OCI-LY7 (cell line): ENCODE data around the gene NCOA3. TPM values are rescaled to one million over a fixed set of nuclear protein-coding genes. Genes with fewer than 3 reads are reported as not detected.

Experiments used
- BruUV-seq: library from RNA; stranded (reverse); fragments of 400-500 nt; replicated peaks from 2 replicates; lab custom pipeline; 2021; lab: Mats Ljungman, UMichigan
- CTCF ChIA-PET: fragments of 300-600 bp; sonication (Branson Sonifier 250); formaldehyde crosslinking; loops from one replicate; lab custom pipeline; 2022; ENCODE audit warnings: antibody characterized with exemption; ENCODE audit not compliant: unreplicated experiment; lab: Charles Lee
- POLR2A ChIA-PET: fragments of 300-600 bp; sonication (Branson Sonifier 250); formaldehyde crosslinking; loops from one replicate; lab custom pipeline; 2022; ENCODE audit warnings: antibody characterized with exemption; lab: Charles Lee
- DNase-seq: peaks from one replicate; pipeline ENCODE4 v3.0.0-alpha.2; 2015; ENCODE audit warnings: low spot score
- H2AFZ ChIP-seq: fragments of 200-600 bp; sonication (generic), shearing (Covaris generic); 2 replicates; pipeline ENCODE4 v1.6.1; 2014; ENCODE audit warnings: mild to moderate bottlenecking, antibody characterized with exemption, low read length, moderate library complexity
- H3K27ac ChIP-seq: fragments of 200-600 bp; sonication (generic); 2 replicates; pipeline ENCODE4 v1.5.1; 2014; ENCODE audit warnings: mixed run types, low read depth, mild to moderate bottlenecking, moderate library complexity, low read length, inconsistent platforms; ENCODE audit not compliant: poor library complexity, severe bottlenecking
- H3K36me3 ChIP-seq: fragments of 200-600 bp; sonication (generic); 2 replicates; pipeline ENCODE4 v1.6.1; 2014; ENCODE audit warnings: mild to moderate bottlenecking, antibody characterized with exemption, low read length, moderate library complexity, mixed read lengths; ENCODE audit not compliant: insufficient read depth
- H3K4me1 ChIP-seq: fragments of 200-600 bp; sonication (generic); 2 replicates; pipeline ENCODE4 v1.5.1; 2014; ENCODE audit warnings: mild to moderate bottlenecking, low read length; ENCODE audit not compliant: insufficient read depth, poor library complexity, severe bottlenecking
- H3K4me2 ChIP-seq: fragments of 200-600 bp; sonication (generic); 2 replicates; pipeline ENCODE4 v1.6.1; 2014; ENCODE audit warnings: mild to moderate bottlenecking, low read length
- H3K4me3 ChIP-seq: fragments of 200-600 bp; sonication (generic); 2 replicates; pipeline ENCODE4 v1.5.1; 2014; ENCODE audit warnings: mild to moderate bottlenecking, low read depth, low read length; ENCODE audit not compliant: poor library complexity, severe bottlenecking
- H3K79me2 ChIP-seq: fragments of 200-600 bp; sonication (generic); 2 replicates; pipeline ENCODE4 v1.6.1; 2016; ENCODE audit warnings: low read depth, mild to moderate bottlenecking, low read length, moderate library complexity, mixed read lengths; ENCODE audit not compliant: insufficient read depth
- H3K9me2 ChIP-seq: fragments of 200-600 bp; sonication (generic); 2 replicates; pipeline ENCODE4 v1.6.1; 2016; ENCODE audit warnings: mild to moderate bottlenecking, low read length, mixed read lengths; ENCODE audit not compliant: insufficient read depth
- H3K9me3 ChIP-seq: fragments of 200-600 bp; sonication (generic); 2 replicates; pipeline ENCODE4 v1.6.1; 2014; ENCODE audit warnings: mild to moderate bottlenecking, mixed run types, low read length, mixed read lengths
- H4K20me1 ChIP-seq: fragments of 200-600 bp; sonication (generic); 2 replicates; pipeline ENCODE4 v1.6.1; 2014; ENCODE audit warnings: mild to moderate bottlenecking, antibody characterized with exemption, low read length, moderate library complexity, mixed read lengths; ENCODE audit not compliant: insufficient read depth
- CTCF ChIP-seq: fragments of 200-600 bp; sonication (generic); conservative IDR thresholded peaks from 2 replicates; pipeline ENCODE4 v1.5.1; 2014; ENCODE audit warnings: mild to moderate bottlenecking, antibody characterized with exemption, low read length, moderate library complexity, mixed read lengths
- EZH2phosphoT487 ChIP-seq: fragments of 200-600 bp; sonication (generic); IDR thresholded peaks from 2 replicates; pipeline ENCODE4 v1.6.1; 2018; ENCODE audit warnings: low read depth, borderline replicate concordance, mild to moderate bottlenecking, mixed run types, antibody characterized with exemption, low read length, moderate library complexity, mixed read lengths
- intact Hi-C: fragments of 100-400 bp; cut with micrococcal nuclease; formaldehyde crosslinking; loops from one replicate; pipeline ENCODE4 v1.10.0; 2022; ENCODE audit not compliant: unreplicated experiment
- total RNA-seq, 2 experiments: library from RNA; depleted of rRNA in 1 of 2; stranded (reverse); fragments of >200 nt in 1 of 2; shearing (Covaris generic) in 1 of 2; gene quantifications; 2 replicates each; pipeline ENCODE4 v1.2.3, GENCODE V29; 2014 to 2022

The NCOA3 gene
- total RNA-seq, 2 experiments from 2014 or later, result 50.5 to 75.6 TPM

GRCh38 chr20:47481330-47482216, 20.1 kb upstream of the NCOA3 start:
- Histone ChIP-seq H3K4me2 (peak overlapping the region; percentile 33; the same call in 1 of the 2 replicates), H3K9me2 (no peaks in the 10 kb centered on the region), H2AFZ (peak overlapping the region; percentile 88), H3K4me3 (no peak overlapping the region), H3K9me3 (no peaks in the 10 kb centered on the region), H3K27ac (peak overlapping the region; percentile 48), H4K20me1 (no peaks in the 10 kb centered on the region), H3K36me3 (no peaks in the 10 kb centered on the region), H3K79me2 (no peaks in the 10 kb centered on the region), H3K4me1 (peaks cover 86% of the 10 kb centered on the region)
- TF ChIP-seq EZH2phosphoT487, result no peak
- TF ChIP-seq CTCF, result no peak
- BruUV-seq, result no TSS peak
- intact Hi-C loops, result no loop called here
- DNase-seq, result peak; percentile 42
- POLR2A ChIA-PET, result interaction anchor here (0.6 to 3.4 kb wide), 5 partner anchors 8 to 70 kb away, joined by 3 to 12 read pairs (median 4); partner anchors contain the start of gene NCOA3
- CTCF ChIA-PET, result interaction anchor here (0.6 kb wide), 1 partner anchor 130 kb away, joined by 3 read pairs; no protein-coding TSS in a partner anchor

GRCh38 chr20:47482705-47483104, 19.0 kb upstream of the NCOA3 start:
- H4K20me1 ChIP-seq, result no peaks in the 10 kb centered on the region
- BruUV-seq, result no TSS peak
- H3K9me2 ChIP-seq, result no peaks in the 10 kb centered on the region
- no peak overlapping the region for H3K4me3 ChIP-seq
- POLR2A ChIA-PET, result interaction anchor here (0.6 to 2.9 kb wide), 7 partner anchors 9 to 475 kb away, joined by 3 to 16 read pairs (median 3); partner anchors contain the start of gene NCOA3
- no peak for TF ChIP-seq CTCF
- TF ChIP-seq EZH2phosphoT487, result no peak
- H3K4me2 ChIP-seq, result peak overlapping the region; percentile 37
- no peaks in the 10 kb centered on the region for H3K79me2 ChIP-seq
- peaks cover 89% of the 10 kb centered on the region for H3K4me1 ChIP-seq
- H3K9me3 ChIP-seq, result no peaks in the 10 kb centered on the region
- DNase-seq, result no peak
- H3K36me3 ChIP-seq, result no peaks in the 10 kb centered on the region
- H3K27ac ChIP-seq, result peak overlapping the region; percentile 62
- intact Hi-C loops, result no loop called here
- H2AFZ ChIP-seq, result peak overlapping the region; percentile 83
- CTCF ChIA-PET, result interaction anchor here (0.6 kb wide), 1 partner anchor 130 kb away, joined by 3 read pairs; no protein-coding TSS in a partner anchor
